HG03354 (cell line): ENCODE results near the gene ETV1.

Source experiments
- ATAC-seq: cut with Tn5 transposase; IDR thresholded peaks from one replicate; pipeline ENCODE4 v1.9.1; 2021; ENCODE audit warnings: mild to moderate bottlenecking; ENCODE audit not compliant: unreplicated experiment, poor library complexity, severe bottlenecking

ETV1 gene

DNA sequence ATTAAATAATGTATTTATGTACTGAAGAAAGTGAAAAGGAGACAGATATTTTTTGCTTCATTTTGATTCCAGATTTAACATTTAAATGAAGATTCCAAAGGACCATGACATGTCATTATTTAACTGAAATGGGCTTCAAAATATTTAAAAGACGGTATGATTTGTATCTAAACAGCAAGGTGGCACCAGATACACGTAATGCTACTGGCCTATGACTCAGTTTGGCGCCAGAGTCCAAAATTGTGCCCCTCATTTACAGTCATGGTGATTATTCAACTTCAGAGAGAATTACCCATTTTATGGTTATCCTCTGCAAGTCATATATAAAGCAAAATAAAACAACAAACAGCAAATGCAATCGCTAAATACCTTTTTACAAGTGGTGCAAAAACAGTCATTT is 94.5 kb downstream of the ETV1 start:
- ATAC-seq, result no peak

DNA sequence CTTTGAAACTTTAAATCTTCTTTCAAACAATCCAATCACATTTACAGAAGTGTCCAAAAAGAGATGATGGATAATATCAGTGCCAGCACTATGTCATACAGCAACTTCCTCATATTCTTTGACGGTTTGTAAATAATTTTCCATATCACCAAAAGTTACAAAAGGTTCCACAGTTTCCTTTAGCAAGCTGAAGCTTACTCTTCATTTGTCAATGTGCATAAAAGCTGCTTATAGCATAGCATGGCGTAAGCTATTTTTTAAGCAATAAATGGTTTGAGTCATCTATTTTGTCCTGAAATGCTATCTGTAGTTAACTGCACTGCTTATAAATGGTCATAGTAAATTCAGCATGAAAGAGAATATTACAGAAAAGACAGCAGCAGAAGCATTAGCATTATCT is 95.1 kb downstream of the ETV1 start:
- no peak for ATAC-seq

DNA sequence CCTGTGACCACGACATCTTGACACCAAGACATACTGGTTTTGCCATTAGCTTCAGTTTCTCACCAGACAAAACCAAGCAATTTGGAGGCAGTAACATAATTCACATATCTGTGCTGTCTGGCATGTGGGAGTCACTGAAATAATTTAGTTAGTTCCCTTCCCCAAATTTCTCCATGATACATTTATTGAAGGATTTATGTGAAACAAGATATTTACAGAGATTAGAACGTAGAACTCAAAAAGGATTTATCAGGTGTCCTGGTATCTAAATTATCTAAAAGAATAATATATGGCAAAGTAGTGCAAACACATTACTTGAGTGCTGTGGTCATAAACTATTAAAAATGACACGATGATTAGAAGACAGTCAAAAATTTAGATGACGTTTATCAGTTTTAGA is 98.7 kb downstream of the ETV1 start:
- ATAC-seq, result no peak

DNA sequence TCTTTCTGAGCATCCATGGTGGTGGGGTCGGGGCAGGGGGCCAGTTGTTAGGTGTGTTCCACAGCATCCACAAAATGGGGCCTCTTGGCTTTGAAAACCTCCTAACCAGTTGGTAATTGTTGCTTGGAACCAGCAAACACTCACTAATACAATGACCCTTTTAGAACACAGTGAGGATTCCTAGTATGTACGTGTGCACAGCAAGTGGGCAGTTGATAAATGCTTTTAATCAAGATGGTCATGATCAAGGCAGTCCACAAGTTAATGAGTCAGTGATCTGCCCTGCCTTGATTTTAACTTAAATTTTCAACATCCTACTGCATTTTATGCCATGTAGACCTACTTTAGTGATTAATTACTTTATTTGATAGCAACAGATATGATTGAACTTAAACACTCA is 103.1 kb downstream of the ETV1 start:
- no peak for ATAC-seq

DNA sequence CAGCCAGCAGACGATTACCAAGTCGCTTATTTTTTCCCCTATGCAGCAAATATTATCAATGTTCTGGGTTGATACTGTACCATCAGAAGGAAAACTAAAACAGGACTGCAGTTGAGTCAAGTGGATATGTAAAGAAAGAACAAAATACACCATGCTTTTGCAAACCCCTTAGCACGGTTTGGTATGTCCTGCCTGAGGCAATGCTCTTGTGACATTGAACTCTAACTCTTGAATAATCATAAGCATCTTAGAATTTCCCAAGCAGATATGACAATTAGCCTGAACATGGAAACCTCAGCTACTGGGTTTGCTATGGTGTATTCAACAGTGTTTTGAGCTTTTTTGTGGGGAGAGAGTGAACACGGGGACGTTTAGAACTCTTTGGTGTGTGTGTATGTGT is 107.4 kb downstream of the ETV1 start:
- ATAC-seq, result no peak

DNA sequence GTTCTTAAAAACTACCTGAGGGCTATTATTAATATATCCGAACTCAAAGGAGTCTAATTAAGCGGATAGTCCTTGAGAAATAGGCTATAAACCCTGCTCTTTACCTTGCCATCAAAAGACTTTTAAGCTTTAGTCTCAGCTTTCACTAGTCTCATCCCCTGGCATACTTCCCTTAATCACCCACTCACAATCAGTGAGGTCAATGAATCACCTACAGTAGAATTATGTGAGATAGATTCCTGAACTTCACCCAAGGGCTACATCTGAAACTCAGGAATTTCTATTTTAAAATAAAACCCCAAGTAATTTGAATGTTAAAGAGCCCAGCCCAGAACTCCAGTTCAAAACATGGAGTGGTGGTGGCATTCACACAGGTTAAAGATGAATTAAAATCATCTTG is 108.7 kb downstream of the ETV1 start:
- no peak for ATAC-seq

DNA sequence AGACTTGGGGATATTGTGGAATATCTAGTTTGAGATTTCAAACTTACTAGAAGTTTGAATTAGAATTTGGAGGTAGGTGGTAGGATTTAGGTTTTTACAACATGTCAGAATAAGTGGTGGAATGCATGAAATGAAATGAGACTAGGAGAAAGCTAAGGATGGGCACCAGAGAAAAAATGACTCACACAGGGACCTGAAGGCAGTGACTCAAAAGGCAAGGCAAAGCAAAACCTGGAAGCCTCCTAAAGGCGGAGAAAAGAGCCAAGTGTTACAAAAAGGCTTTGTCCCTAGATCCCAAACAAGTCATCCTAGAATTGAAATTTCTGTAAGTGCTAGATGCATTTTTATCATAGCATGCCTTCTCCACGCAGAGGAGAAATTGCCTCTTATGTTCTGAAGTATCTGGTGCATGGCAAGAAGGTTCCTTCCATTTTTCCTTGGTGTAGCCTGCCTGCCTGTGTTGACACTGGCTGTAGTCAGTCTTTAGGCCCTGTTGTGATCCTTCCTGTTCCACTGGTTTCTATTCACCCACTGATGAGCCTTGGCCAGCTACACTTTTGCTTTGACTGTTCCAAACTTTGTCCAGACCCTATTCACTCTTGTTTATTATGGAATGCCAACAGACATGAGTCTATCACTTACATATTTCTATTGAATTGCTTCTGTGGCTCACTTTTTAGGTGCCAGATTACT is 109.3 kb downstream of the ETV1 start:
- ATAC-seq, result no peak

DNA sequence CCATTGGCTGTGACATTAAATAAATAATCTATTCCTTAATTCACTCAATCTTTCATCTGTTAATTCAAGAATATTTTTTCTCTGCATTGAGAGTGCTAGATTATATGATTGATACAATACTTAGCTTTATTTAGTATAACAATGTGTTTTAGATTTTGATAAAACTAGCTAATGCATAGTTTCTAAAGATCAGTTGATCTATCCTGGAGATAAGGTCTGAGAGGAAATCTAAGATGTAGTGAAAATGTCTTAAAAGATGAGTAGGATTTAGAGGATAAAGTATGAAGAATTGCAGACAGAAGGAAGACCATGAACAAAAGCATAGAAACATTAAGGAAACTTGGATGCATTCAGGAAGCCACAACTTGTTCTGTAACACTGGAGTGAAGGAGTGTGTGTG is 110.3 kb downstream of the ETV1 start:
- no peak for ATAC-seq

DNA sequence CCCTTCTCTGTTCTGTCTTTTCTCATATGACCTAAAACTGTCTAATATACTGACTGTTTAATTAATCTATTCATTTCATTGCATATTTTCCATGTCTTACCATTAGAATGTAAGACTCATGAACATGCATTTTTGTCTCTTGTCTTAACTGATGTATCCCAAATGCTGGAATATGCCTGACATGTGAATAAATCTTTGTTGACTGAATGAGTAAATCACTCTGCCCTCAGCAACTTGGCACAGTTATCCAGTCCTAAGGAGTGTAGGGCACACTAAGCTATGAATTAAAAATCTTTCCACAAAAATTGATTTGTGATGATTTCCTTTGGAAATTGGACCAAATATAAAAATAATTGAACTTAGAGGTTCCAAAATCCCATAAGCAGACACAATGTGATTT is 111.3 kb downstream of the ETV1 start:
- no peak for ATAC-seq

DNA sequence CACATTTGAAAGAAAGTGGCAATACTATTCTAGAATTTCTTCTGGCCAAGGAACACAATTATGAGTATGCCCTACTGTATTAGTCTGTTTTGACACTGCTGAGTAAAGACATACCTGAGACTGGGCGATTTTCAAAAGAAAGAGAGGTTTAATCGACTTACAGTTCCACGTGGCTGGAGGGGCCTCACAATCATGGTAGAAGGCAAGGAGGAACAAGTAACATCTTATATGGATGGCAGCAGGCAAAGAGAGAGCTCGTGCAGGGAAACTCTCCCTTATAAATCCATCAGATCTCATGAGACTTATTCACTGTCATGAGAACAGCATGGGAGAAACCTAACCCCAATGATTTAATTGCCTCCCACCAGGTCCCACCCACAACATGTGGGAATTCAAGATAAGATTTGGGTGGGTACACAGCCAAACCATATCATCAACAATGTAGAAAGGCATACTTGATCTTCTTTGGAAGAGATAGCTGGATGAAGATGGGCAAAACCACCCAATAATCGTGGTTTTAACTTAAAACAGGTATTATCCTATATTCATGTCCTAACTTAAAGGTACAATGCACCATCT is 113.9 kb downstream of the ETV1 start:
- no peak for ATAC-seq

DNA sequence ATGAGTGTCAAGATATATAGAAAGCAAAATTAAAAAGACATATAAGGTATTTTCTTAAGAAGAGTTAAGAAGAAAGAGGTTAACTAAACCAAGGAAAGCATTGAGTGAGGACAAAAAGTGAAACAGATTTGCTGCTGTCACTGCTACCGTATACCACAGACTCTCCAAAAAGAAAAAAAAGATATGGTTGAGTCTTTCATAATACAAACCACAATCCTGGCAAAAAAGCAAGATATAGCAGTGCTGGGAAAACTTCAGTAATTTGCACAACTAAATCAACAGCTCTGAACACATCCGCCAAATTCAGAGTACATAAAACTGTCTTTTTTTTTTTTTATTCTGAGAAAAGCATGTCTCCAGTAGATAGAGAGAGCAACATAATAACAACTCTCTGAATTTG is 114.7 kb downstream of the ETV1 start:
- ATAC-seq, result no peak

DNA sequence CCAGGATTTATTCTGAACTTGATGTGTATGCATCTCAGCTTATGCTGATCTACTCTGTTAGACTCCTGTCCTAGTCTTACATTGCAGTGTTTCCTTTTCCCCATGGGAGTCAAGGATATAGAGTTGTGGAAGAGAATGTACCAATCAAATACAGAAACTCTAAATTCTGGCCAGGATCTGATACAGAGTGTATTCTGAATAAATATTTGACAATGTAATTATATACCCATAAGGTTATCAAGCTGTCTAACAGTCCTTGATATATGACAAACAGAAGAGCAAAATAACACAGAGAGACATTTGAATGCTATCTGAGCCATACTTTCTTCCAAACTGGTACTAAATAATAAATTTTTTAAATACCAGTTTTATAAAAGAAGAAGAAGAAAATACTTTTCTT is 116.8 kb downstream of the ETV1 start:
- no peak for ATAC-seq

DNA sequence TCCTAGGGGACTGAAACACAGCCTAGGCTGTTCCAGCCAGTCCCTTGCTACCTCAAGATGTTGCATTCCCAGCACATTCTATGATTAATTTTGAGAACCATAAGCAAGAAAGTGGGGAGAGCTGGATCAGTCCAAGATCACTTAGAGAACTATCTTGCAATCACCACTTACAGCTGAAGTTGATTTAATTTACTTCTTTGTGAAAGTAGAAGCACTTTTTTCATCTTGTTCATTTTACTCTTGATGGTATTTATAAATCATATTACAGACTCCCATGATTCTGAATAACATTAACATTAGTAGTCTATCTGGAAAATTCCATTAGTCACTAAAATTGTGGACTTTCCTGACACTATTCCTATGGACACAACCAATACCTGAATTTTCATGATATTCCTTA is 118.5 kb downstream of the ETV1 start:
- ATAC-seq, result no peak

DNA sequence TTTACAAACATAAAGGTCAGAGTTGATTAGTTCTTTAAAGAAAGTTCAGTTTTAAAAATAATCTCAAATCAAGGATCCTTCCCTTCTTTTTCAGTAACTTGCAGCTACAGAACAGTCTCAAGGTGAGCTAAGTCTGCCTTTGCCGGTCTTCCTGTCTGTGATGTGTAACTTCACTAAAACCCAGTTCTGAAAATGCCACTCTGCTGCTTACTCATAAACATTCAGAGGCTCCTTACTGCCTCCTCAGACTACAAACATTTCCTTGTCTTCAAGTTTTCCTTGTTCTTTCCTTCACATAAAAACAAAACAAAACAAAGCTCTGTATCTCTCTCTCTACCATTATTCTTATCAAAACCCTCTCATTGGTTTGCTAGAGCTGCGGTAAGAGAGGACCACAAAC is 128.7 kb downstream of the ETV1 start:
- ATAC-seq, result no peak

DNA sequence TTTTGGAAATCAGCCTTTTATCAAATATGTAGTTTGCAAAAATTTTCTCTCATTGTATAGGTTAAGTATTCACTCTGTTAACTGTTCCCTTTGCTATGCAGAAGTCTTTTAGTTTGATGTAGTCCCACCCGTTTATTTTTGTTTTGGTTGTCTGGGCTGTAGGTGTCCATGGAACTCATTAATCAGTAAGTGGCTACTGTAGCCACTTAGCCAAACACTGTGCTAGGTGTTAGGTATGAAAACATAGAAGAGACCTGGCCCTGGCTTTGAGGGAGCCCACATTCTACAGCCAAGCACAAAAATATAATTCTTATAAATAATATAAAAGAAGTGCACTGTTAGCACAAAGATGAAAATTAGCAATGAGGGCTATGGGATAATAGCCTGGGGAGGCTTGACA is 133.5 kb downstream of the ETV1 start:
- ATAC-seq, result no peak

DNA sequence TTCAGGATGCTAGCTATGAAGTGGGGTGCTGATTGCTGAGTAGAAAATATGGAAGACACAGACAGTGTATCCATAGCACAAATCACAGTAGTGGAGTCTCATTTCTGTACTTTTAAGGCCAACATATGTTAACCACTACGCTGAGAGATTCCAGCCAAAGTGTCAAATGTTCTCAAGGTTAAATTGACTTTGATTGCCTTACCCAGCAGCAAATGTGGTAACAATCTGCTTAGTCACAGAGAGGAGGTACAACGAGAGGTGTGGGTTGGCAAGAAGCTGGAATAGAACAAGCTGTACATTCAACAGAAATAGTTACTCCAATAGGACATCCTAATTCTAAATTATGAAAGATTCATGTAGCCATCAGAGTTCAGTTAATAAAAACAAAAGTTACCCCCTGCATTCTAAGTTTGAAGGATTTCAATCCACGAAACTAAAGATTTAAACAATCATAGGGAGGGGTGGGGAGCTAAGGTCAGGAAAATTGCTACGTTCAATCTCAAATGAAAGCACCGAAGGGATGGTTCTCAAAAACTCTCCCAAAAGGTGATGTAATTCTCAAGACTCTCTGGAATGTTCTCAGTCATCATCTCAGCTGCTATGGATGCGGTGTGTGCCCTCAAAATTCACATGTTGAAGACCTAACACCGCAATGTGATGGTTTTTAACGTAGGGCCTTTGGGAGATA is 137.0 kb downstream of the ETV1 start:
- ATAC-seq, result no peak

DNA sequence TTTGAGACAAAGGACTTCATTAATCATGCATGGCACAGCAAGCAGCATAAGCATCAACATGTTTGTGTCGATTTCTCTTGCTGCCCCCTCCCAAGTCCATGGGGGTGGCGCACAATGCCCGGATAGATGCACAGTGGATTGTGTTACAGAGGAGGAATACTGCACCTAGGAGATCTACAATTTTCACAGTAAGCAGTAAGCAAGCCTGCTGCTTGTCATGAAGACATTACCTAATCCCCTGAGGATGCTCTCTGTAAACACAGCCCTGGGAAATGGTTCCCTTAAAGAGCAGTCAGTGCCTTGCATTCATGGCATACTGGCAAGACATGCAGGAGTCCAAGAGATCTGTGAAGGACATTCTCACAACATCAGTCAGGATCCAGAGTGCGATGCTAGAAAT is 137.7 kb downstream of the ETV1 start:
- ATAC-seq, result no peak

DNA sequence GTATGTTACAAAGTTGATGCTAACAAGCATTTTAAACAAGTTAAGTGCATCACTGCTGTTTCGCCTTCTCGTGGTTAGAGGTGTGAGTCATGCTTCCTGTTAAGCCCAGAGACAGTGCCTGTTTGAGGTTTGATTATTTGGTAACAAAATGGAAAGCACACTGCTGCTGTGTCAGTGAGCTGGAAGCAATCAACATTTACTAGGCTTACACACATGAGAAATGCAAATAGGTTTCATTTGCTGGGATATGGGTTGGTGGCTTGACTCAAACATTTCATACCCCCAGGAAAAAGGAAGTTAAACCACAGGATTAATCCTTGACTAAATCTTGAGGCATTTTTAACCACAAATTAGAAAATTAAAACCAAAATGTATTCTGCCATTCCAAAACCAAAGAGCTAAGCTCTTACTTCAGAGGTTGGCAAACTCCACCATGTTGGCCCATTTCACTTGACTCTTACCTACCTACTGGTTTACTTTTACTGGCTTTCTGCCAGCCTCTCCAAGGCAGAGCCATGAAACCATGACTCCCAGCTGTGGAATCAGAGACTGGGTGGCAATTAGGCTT is 139.2 kb downstream of the ETV1 start:
- peak; percentile 99 for ATAC-seq

DNA sequence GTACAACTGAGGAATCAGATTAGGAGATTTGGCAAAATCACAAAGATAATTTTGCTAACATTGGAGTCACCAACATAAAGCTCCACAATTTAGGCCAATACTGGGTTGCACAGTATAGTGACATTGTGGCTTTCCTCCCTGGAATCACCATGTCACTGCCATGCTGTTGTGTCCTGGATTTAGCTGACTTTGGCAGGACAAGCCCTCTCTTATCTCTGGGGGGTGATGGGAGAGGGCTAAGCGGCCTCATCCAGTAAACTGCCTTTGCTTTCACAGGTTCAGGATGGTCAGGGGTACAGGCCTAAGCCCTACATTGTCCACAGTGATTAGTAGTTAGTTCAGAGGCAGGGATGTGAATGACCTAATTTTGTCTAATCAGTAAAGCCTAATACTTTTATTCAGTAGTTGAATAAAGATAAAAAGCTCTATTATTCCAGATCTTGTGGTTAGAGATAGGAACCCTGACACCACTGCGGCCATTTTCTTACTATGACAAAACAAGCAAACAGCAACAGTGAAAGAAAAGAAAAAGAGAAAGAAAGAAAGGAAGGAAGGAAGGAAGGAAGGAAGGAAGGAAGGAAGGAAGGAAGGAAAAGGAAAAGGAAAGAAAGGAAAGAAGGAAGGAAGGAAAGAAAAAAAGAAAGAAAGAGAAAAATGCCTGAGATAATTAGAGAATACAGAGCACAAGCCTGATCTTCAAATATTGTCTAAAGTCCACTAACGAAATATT is 140.1 kb downstream of the ETV1 start:
- ATAC-seq, result peak; percentile 6

DNA sequence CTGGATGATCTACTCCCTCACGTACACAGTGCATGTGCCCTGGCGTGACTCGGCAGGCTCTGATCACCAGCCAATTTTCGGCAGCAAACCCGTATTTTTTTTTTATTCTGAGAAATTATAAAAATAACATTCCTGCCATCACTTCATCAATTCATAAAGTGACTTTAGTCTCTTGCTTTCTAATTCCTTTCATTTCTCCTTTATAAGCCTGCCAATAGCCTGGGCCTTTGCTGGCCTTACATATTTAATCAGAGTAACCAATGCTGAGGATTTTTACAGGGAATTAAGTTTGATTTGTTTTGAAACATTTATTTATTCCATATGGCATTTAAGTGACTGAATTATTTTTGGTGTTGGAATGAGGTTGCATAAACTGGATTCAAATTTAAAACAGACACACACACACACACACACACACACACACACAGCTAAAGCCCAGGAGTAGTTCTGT is 140.8 kb downstream of the ETV1 start:
- ATAC-seq, result no peak
